Femur (tissue), 1 donor: ENCODE data around the gene NDUFB7.
A peak's percentile ranks its signal among the peaks of the same experiment; 100 is the strongest.
"Not testable (repeated sequence)": the region's sequence is repeated elsewhere in the genome, so short reads cannot be mapped to it uniquely, and the experiment has no call there.

Source experiments
- DNase-seq: peaks from one replicate; pipeline ENCODE4 v3.0.0-alpha.2; 2017

Gene NDUFB7

GRCh38 chr19:14571695-14572490, at the start of gene NDUFB7:
NDUFB7 (minus strand) TSS chr19:14572066; CDS start chr19:14572000, 66 bp downstream.
- peak; percentile 95 for DNase-seq

GRCh38 chr19:14619404-14619803, 47.5 kb upstream of the NDUFB7 start:
- DNase-seq: no peak

GRCh38 chr19:14616407-14616806, 44.5 kb upstream of the NDUFB7 start:
- DNase-seq: no peak

DNA sequence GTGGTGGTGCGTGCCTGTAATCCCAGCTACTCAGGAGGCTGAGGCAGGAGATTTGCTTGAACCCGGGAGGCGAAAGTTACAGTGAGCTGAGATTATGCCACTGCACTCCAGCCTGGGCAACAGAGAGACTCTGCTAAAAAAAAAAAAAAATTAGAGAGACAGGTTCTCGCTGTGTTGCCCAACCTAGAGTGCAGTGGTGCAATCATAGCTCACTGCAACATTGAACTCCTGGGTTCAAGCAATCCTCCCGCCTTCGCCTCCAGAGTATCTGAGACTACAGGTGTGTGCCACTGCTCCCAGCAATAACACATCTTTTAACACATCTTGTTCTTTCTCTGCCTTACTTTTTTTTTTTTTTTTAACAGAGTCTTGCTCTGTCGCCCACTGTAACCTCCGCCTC, 43.8 kb upstream of the NDUFB7 start:
- DNase-seq: no peak

GRCh38 chr19:14614099-14614412, 42.2 kb upstream of the NDUFB7 start:
- DNase-seq: peak; percentile 25

GRCh38 chr19:14613399-14614098, 41.7 kb upstream of the NDUFB7 start:
- not testable (repeated sequence) for DNase-seq

DNA sequence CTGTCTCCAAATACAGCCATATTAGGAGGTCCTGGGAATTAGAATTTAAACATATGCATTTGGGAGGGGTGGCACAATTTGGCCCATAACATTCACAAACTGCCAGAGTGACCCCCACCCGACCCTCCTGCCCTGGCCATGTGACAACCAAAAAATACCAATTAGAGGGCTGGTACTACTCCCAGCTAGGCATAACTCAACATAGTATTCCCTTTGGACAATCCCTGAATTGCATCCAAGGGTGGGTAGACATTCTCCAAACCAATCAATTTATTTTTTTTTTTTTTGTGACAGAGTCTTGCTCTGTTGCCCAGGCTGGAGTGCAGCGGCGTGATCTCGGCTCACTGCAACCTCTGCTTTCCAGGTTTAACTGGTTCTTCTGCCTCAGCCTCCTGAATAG, 40.8 kb upstream of the NDUFB7 start:
- no peak for DNase-seq

DNA sequence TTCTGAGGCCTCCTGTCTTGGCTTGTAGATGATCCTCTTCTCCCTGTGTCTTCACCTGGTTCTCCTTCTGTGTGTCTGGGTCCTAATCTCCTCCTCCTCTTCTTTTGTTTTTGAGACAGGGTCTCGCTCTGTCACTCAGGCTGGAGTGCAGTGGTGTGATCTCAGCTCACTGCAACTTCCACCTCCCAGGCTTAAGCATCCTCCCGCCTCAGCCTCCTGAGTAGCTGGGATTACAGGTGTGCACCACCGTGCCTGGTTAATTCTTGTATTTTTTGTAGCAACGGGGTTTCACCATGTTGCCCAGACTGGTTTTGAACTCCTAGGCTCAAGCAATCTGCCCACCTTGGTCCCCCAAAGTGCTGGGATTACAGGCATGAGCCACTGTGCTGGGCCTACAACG, 40.4 kb upstream of the NDUFB7 start:
- not testable (repeated sequence) for DNase-seq

GRCh38 chr19:14611051-14611450, 39.2 kb upstream of the NDUFB7 start:
- no peak for DNase-seq

DNA sequence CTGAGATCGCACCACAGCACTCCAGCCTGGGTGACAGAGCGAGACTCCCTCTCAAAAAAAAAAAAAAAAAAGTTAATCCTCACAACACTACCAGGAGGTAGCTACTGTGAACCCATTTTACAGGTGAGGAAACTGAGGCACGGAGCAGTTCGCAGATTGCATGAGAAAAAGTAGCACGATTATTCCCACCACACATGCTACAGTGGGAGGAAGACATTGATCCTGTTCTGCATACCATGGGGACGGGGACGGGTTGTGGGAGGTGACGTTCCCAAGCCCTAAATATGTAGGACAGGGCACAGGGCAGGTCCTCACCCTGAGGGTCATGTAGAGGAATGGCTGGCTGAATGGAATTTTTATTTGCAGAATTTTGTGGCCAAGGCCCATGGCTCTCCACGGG, 34.8 kb upstream of the NDUFB7 start:
- DNase-seq: no peak

- DNase-seq: no peak
Observed at GRCh38 chr19:14603990-14604387, 32.1 kb upstream of the NDUFB7 start.

- DNase-seq: no peak
Observed at GRCh38 chr19:14599548-14600147, 27.8 kb upstream of the NDUFB7 start.

DNA sequence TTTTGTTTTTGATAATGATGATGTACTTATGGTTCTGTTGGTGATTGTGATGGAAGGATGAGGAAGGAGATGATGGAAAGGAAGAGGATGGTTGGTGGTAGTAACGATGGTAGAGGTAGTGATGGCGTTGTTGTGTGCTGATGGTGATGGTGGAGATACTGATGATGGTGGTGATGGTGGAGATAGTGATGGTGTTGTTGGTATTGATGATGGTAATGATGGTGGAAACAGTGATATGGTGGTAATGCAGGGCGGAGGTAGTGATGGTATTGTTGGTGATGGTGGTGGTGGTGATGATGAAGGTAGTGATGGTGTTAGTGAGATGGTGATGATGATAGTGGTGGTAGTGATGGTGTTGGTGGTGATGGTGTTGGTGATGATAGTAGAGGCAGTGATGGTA, 23.7 kb upstream of the NDUFB7 start:
- DNase-seq: no peak

GRCh38 chr19:14589433-14589832, 17.6 kb upstream of the NDUFB7 start:
- DNase-seq: not testable (repeated sequence)

DNA sequence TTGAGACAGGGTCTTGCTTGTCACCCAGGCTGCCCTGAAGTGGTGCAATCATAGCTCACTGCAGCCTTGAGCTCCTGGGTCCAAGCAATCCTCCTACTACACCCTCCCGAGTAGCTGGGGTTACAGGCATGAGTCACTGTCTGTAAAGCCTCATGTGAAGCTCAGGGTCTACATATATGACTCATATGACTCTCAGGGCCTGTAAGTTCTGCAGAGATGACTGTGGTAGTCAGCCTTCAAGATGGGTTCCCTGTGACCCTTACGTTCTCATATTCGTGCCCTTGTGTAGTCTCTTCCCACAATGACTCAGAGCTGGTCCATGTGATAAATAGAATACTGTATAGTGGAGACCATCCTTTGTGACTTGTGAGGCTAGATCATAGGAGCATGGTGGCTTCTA, 13.3 kb upstream of the NDUFB7 start:
- DNase-seq: not testable (repeated sequence)

- not testable (repeated sequence) for DNase-seq
Observed at GRCh38 chr19:14584372-14584771, 12.5 kb upstream of the NDUFB7 start.

DNA sequence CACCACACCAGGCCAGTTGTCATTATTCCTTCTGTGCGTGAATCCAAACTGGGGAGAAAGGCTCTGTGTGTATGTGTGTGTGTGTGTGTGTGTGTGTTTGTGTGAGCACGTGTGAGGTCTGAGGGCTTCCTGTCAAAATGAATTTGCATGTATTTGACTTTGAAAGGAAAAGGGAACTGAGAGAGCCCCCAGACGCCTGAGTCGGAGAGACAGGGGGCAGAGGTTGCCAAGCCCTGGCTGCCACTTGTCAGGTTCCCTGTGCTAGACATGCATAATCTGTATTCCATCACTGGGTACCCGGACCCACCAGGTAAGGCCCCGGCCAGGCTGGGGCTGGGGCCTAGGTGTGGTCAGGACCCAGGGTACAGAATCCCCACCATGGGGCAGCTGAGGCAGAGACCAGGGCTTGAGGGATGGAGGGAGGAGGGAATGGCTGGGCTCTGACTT, 11.1 kb upstream of the NDUFB7 start, which contains the start of gene CLEC17A:
Gene CLEC17A (plus strand): TSS at position 191 of the 447 bp plus-strand sequence. CDS start 77 bp downstream, at position 268.
- DNase-seq: no peak

- no peak for DNase-seq
Observed at GRCh38 chr19:14580623-14581237, 8.9 kb upstream of the NDUFB7 start.

GRCh38 chr19:14577885-14578427, 6.1 kb upstream of the NDUFB7 start:
- DNase-seq: peak; percentile 22

DNA sequence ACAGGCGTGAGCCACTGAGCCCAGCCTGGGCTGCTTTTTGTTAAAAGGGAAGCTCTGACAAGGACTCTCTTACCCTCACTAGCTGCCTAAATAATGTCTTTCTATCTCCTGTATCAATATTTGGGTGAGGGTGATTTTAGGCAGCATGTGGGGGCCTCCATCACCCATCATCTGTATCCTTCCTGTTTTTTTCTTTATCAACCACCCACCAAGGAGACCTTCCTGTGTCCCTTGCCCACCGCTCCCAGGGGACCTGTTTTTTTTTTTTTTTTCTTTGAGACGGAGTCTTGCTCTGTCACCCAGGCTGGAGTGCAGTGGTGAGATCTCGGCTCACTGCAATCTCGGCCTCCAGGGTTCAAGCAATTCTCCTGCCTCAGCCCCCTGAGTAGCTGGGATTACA, 5.4 kb upstream of the NDUFB7 start:
- DNase-seq: no peak

DNA sequence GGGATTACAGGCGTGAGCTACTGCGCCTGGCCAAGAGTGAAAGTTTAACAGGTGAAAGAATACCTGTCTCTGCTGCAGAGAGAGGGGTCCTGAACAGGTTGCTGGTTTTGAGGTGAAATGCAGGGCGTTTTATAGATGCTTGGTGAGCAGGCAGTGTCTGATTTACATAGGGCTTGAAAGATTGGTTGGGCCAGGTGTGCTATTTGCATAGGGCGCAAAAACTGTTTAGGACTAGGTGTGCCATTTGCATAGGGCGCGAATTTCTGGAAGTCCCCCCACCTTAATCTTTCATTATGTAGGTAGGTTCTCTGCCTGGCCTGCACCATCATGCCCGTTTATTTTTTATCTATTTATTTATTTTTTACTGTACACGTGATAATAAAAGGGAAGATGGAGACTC, 4.5 kb upstream of the NDUFB7 start:
- no peak for DNase-seq

GRCh38 chr19:14575428-14575980, 3.6 kb upstream of the NDUFB7 start:
- no peak for DNase-seq
